Subcutaneous adipose tissue (tissue), 4 donors: Measurements from ENCODE around the gene NHERF1. TPM values are rescaled to one million over a fixed set of nuclear protein-coding genes. Genes with fewer than 3 reads are reported as not detected.

Experiments
- total RNA-seq, 4 donors: library from RNA; depleted of rRNA; stranded (reverse); fragments of >200 nt; gene quantifications; one replicate each; pipeline ENCODE4 v1.1.0, GENCODE V29; 2016
- TF ChIP-seq, protein P1 (sequence below): fragments of 450-650 bp; IDR thresholded peaks from one replicate; pipeline ENCODE4 v1.5.1; 2016; ENCODE audit warnings: low read depth, mild to moderate bottlenecking, control low read depth, antibody characterized with exemption, moderate library complexity

NHERF1 gene
- total RNA-seq, 4 donors from 2014 or later: 10.3 to 26.2 (median 15.1) TPM

DNA sequence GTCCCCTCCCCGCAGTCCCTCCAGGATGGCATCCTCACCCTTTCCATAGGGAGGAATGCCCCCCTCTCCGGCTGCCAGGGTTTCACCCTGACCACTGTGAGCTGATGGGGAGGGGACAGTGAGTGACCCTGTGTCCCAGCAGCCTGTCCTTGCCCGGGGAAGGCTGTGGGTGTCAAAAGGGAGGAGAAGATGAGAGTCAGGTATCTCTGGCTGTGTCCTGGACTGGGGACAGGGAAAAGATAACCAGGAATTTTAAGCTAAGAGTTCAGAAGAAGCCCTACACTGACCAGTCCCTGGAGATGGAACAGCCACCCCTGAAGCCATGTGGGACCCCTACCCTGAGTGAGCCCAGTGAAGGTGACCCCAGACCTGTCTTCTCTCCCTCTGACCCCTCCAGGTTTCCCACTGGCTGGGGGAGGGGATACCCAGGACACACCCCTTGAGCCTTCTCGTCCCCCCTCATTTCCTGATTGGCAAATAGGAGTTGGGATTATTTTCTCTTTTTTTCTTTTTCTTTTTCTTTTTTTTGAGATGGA, 16.4 kb downstream of the NHERF1 start:
- TF ChIP-seq, protein P1, sequence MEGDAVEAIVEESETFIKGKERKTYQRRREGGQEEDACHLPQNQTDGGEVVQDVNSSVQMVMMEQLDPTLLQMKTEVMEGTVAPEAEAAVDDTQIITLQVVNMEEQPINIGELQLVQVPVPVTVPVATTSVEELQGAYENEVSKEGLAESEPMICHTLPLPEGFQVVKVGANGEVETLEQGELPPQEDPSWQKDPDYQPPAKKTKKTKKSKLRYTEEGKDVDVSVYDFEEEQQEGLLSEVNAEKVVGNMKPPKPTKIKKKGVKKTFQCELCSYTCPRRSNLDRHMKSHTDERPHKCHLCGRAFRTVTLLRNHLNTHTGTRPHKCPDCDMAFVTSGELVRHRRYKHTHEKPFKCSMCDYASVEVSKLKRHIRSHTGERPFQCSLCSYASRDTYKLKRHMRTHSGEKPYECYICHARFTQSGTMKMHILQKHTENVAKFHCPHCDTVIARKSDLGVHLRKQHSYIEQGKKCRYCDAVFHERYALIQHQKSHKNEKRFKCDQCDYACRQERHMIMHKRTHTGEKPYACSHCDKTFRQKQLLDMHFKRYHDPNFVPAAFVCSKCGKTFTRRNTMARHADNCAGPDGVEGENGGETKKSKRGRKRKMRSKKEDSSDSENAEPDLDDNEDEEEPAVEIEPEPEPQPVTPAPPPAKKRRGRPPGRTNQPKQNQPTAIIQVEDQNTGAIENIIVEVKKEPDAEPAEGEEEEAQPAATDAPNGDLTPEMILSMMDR: no peak

DNA sequence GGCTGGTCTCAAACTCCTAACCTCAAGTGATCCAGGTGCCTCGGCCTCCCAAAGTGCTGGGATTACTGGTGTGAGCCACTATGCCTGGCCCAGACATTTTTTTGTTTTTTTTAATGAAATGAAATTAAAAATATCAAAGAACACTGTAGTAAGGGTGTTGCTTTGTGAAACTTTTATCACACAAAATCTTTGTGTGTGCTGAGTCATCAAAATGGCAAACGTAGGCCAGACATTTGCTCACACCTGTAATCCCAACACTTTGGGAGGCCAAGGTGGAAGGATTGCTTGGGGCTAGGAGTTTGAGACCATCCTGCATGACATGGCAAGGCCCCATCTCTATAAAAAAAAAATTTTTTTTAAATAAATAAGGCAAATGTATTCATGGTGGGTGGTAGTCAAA, 18.0 kb downstream of the NHERF1 start:
- TF ChIP-seq, protein P1: no peak

DNA sequence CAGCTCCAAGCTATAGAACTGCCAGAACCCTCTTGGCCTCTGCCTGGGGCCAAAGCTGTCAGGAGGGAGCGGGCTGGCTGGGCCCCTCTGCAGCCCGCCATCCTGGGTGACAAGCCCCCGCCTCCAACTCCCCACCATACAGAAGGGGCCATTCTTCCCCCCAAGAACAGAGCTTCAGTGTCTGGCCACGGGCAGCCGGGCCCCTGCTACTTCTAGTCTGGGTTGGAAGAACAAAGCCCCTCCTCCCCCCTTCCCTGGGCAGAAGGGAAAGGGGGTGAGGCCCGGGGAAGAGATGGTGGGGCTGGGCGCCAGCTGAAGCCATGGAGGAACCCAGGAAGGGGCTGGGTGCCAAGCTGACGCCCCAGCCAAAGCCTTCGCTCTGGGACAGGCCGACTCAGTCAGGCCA, 18.7 kb downstream of the NHERF1 start:
- TF ChIP-seq, protein P1: no peak

DNA sequence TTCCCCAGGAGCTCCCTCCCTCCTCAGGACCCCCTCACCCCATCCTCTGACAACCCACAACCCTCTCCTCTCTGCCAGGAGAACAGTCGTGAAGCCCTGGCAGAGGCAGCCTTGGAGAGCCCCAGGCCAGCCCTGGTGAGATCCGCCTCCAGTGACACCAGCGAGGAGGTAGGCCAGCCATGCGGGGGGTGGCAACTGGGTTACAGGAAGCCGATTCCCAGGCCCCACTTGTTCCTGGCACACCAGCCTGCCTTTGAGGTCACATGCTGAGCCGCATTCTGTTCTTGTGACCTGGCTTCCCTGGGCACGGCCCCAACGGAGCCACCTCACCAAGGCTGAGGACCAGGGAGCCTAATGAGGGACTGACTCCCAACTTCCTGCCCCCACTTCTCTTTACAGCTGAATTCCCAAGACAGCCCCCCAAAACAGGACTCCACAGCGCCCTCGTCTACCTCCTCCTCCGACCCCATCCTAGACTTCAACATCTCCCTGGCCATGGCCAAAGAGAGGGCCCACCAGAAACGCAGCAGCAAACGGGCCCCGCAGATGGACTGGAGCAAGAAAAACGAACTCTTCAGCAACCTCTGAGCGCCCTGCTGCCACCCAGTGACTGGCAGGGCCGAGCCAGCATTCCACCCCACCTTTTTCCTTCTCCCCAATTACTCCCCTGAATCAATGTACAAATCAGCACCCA, 19.8 kb downstream of the NHERF1 start:
- TF ChIP-seq, protein P1: no peak

DNA sequence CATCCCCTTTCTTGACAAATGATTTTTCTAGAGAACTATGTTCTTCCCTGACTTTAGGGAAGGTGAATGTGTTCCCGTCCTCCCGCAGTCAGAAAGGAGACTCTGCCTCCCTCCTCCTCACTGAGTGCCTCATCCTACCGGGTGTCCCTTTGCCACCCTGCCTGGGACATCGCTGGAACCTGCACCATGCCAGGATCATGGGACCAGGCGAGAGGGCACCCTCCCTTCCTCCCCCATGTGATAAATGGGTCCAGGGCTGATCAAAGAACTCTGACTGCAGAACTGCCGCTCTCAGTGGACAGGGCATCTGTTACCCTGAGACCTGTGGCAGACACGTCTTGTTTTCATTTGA, 20.3 kb downstream of the NHERF1 start:
- TF ChIP-seq, protein P1: no peak

DNA sequence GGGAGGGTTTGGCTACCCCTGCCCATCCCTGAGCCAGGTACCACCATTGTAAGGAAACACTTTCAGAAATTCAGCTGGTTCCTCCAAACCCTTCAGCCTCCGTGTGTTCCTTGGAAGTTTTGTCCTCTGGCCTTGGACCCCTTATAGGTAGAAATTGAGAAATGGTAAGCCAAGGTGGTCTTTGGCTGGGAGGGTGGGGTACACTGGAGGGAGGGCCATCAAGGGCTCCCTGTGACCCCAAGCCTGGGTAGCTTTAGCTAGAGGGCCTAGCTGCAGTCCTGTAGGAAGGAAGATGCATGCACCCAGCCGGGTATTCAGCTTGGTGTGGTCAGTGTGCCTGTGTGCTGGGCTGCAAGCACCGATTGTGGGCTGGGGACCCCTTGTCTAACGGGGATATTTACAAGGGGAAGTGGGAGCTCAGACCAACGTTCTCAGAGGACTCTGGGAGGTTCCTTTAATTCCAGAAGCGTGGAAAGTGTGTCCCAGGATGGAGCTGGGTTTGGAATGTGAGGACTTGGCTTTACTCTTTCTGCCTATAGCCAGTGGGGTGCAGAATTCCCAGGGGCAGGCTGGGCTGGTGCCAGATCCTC, 20.9 kb downstream of the NHERF1 start:
- TF ChIP-seq, protein P1: no peak

DNA sequence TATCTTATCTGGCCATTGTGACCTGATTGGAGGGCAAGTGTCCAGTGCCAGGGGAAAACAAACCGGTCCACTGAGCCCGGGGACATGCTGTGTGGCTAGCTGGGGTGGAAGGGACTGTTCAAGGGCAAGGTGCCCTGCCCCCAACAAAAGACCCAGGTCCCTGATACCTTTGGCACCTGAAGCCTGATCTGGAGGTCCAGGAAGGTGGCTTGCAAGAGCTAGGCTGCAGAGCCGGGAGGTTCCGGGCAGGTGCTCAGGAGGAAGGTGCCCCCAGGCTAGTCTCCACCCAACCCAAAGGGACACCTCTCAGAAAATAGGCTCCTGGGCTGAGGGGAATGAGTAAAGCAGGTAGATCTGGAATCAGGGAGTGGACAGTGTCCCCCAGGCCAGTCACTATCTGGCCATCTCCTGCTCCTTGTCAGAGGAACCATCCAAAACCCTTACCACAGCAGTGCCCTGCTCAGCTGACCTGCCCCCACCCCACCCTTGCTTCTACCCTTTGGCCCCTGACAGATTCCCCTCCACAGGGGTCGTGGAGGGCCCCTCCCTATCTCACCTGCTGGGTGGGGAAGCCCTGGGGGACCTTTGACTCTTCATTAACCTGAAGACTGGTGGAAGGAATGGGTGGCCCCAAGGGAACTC, 21.5 kb downstream of the NHERF1 start:
- TF ChIP-seq, protein P1: no peak
